GM23338 (cell line): ENCODE results near the gene AQP3. TPM values are rescaled to one million over a fixed set of nuclear protein-coding genes. Genes with fewer than 3 reads are reported as not detected.
"Not testable (repeated sequence)": the region's sequence is repeated elsewhere in the genome, so short reads cannot be mapped to it uniquely, and the experiment has no call there.

Experiments
- ATAC-seq: fragments of 200-7000 bp; cut with Tn5 transposase; 3 replicates; pipeline ENCODE4 v1.9.1; 2020
- DNase-seq: peaks from one replicate; pipeline ENCODE4 v3.0.0-alpha.2; 2015; ENCODE audit warnings: low spot score
- H2AFZ ChIP-seq: fragments of 200-600 bp; sonication (generic); 2 replicates; pipeline ENCODE4 v1.8.0; 2016; ENCODE audit warnings: antibody characterized with exemption, mild to moderate bottlenecking, moderate library complexity
- H3F3A ChIP-seq: fragments of 200-600 bp; sonication (generic); replicated peaks from 2 replicates; pipeline ENCODE4 v1.8.0; 2017; ENCODE audit warnings: antibody characterized with exemption, mixed run types, low read depth
- H3K27ac ChIP-seq: fragments of 200-600 bp; sonication (generic); 2 replicates; pipeline ENCODE4 v1.6.1; 2016; ENCODE audit warnings: low read depth
- H3K27me3 ChIP-seq: fragments of 200-600 bp; sonication (generic); 2 replicates; pipeline ENCODE4 v1.8.0; 2016; ENCODE audit warnings: mild to moderate bottlenecking, mixed run types, moderate library complexity; ENCODE audit not compliant: insufficient read depth
- H3K36me3 ChIP-seq: fragments of 200-600 bp; sonication (generic); 2 replicates; pipeline ENCODE4 v1.8.0; 2016; ENCODE audit warnings: mild to moderate bottlenecking; ENCODE audit not compliant: insufficient read depth
- H3K4me1 ChIP-seq: fragments of 200-600 bp; sonication (generic); 2 replicates; pipeline ENCODE4 v1.8.0; 2016; ENCODE audit warnings: mild to moderate bottlenecking, moderate library complexity; ENCODE audit not compliant: insufficient read depth
- H3K4me2 ChIP-seq: fragments of 200-600 bp; sonication (generic); 2 replicates; pipeline ENCODE4 v1.7.1; 2017; ENCODE audit warnings: mixed run types
- H3K4me3 ChIP-seq: fragments of 200-600 bp; sonication (generic); 2 replicates; pipeline ENCODE4 v1.6.1; 2016; ENCODE audit warnings: mixed run types
- H3K79me2 ChIP-seq: fragments of 200-600 bp; sonication (generic); replicated peaks from 2 replicates; pipeline ENCODE4 v1.8.0; 2017; ENCODE audit warnings: mild to moderate bottlenecking; ENCODE audit not compliant: insufficient read depth
- H3K9me2 ChIP-seq: fragments of 200-600 bp; sonication (generic); 2 replicates; pipeline ENCODE4 v1.8.0; 2017; ENCODE audit not compliant: insufficient read depth
- H4K20me1 ChIP-seq: fragments of 200-600 bp; sonication (generic); replicated peaks from 2 replicates; pipeline ENCODE4 v1.8.0; 2017; ENCODE audit warnings: mild to moderate bottlenecking; ENCODE audit not compliant: insufficient read depth
- H3K27ac Mint-ChIP-seq: 2 replicates; pipeline ENCODE4 v1.8.0; 2020; ENCODE audit warnings: inconsistent platforms, mild to moderate bottlenecking, moderate library complexity, mixed read lengths
- H3K27me3 Mint-ChIP-seq: 3 replicates; pipeline ENCODE4 v1.8.0; 2022; ENCODE audit warnings: low read depth, mild to moderate bottlenecking, moderate library complexity, mixed read lengths, inconsistent platforms; ENCODE audit not compliant: insufficient read depth, poor library complexity
- H3K36me3 Mint-ChIP-seq: 3 replicates; pipeline ENCODE4 v1.8.0; 2021; ENCODE audit warnings: low read depth, mild to moderate bottlenecking, inconsistent platforms, moderate library complexity, mixed read lengths
- H3K4me1 Mint-ChIP-seq: 3 replicates; pipeline ENCODE4 v1.8.0; 2020; ENCODE audit warnings: mild to moderate bottlenecking, inconsistent platforms, mixed read lengths
- H3K4me3 Mint-ChIP-seq: 3 replicates; pipeline ENCODE4 v1.8.0; 2021; ENCODE audit warnings: moderate library complexity, mild to moderate bottlenecking, inconsistent platforms, mixed read lengths
- H3K9me3 Mint-ChIP-seq: 3 replicates; pipeline ENCODE4 v1.8.0; 2020; ENCODE audit warnings: moderate library complexity, mild to moderate bottlenecking, inconsistent platforms, mixed read lengths
- CREB1 ChIP-seq: fragments of 250-450 bp; sonication (Bioruptor Pico); IDR thresholded peaks from 2 replicates; pipeline ENCODE4 v1.5.0; 2020; ENCODE audit warnings: low read depth, mild to moderate bottlenecking, moderate library complexity
- EZH2 ChIP-seq: fragments of 200-600 bp; sonication (generic); IDR thresholded peaks from one replicate; pipeline ENCODE4 v1.8.0; 2017; ENCODE audit warnings: antibody characterized with exemption, mild to moderate bottlenecking, low read depth; ENCODE audit not compliant: unreplicated experiment
- EZH2phosphoT487 ChIP-seq: fragments of 200-600 bp; sonication (generic); IDR thresholded peaks from one replicate; pipeline ENCODE4 v1.8.1; 2018; ENCODE audit warnings: antibody characterized with exemption; ENCODE audit not compliant: unreplicated experiment
- JUNB ChIP-seq: IDR thresholded peaks from one replicate; pipeline ENCODE4 v1.6.1; 2016; ENCODE audit warnings: antibody characterized with exemption; ENCODE audit not compliant: unreplicated experiment
- NANOG ChIP-seq: IDR thresholded peaks from 2 replicates; pipeline ENCODE4 v1.6.1; 2016; ENCODE audit warnings: antibody characterized with exemption, borderline replicate concordance
- POLR2AphosphoS5 ChIP-seq: IDR thresholded peaks from 2 replicates; pipeline ENCODE4 v1.6.1; 2016; ENCODE audit warnings: antibody characterized with exemption, low read depth
- STAT1 ChIP-seq: IDR thresholded peaks from one replicate; pipeline ENCODE4 v1.6.1; 2016; ENCODE audit warnings: antibody characterized with exemption; ENCODE audit not compliant: unreplicated experiment
- ZNF331 ChIP-seq: fragments of 250-450 bp; sonication (Bioruptor Pico); IDR thresholded peaks from 2 replicates; pipeline ENCODE4 v1.5.0; 2020; ENCODE audit warnings: low read depth, mild to moderate bottlenecking, moderate library complexity
- polyA plus RNA-seq: library from polyadenylated mRNA; unstranded; fragments of >200 nt; fragmentation: Nextera tagmentation; extraction: Ambion mirVana; gene quantifications from 2 replicates; pipeline ENCODE4 v1.2.1, GENCODE V29; 2016
- total RNA-seq: library from RNA; depleted of rRNA; stranded (reverse); fragments of >200 nt; shearing (Covaris generic); gene quantifications from 2 replicates; pipeline ENCODE4 v1.2.3, GENCODE V29; 2014
- TF ChIP-seq, protein P1 (sequence below): IDR thresholded peaks from one replicate; pipeline ENCODE4 v1.6.1; 2018; ENCODE audit warnings: antibody characterized with exemption; ENCODE audit not compliant: unreplicated experiment
- TF ChIP-seq, protein P2 (sequence below): IDR thresholded peaks from 2 replicates; pipeline ENCODE4 v1.6.1; 2016; ENCODE audit warnings: antibody characterized with exemption

Gene AQP3
- total and polyA plus RNA-seq, 2 experiments from 2014 or later = 1.4 to 3.5 TPM

- not testable (repeated sequence) for H3K4me3 Mint-ChIP-seq, H3K27ac ChIP-seq, H3K9me3 Mint-ChIP-seq
Measured at GRCh38 chr9:33493819-33494218, 46.4 kb upstream of the AQP3 start.

DNA sequence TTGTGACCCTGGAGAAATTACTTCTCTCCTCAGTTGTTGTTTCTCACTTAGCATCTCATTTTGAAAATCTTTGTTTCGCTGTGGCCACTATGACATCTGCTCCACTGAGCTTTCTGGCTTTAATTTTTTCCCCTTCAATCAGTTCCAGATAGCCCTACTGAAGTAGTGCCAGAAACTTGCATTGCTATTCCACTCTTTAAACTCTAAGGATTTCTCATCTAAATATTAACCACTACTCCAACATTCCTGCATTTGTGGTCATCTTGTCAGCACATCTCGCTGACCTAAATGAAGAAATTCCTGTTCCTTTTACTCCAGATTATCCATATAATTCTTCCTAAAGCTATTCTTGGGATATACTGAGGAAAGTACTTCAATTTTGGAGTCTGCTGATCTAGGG, 41.7 kb upstream of the AQP3 start:
- no peak overlapping the region for H3K27ac Mint-ChIP-seq
- no peaks in the 10 kb centered on the region for H3K27me3 ChIP-seq
- peaks cover 4% of the 10 kb centered on the region for H3K27me3 Mint-ChIP-seq
- H3K9me3 Mint-ChIP-seq = no peaks in the 10 kb centered on the region
- no peak overlapping the region for H3K4me3 ChIP-seq
- no peaks in the 10 kb centered on the region for H3K36me3 Mint-ChIP-seq
- H3F3A ChIP-seq = no peaks in the 10 kb centered on the region
- H2AFZ ChIP-seq = no peak overlapping the region
- TF ChIP-seq, protein P1, sequence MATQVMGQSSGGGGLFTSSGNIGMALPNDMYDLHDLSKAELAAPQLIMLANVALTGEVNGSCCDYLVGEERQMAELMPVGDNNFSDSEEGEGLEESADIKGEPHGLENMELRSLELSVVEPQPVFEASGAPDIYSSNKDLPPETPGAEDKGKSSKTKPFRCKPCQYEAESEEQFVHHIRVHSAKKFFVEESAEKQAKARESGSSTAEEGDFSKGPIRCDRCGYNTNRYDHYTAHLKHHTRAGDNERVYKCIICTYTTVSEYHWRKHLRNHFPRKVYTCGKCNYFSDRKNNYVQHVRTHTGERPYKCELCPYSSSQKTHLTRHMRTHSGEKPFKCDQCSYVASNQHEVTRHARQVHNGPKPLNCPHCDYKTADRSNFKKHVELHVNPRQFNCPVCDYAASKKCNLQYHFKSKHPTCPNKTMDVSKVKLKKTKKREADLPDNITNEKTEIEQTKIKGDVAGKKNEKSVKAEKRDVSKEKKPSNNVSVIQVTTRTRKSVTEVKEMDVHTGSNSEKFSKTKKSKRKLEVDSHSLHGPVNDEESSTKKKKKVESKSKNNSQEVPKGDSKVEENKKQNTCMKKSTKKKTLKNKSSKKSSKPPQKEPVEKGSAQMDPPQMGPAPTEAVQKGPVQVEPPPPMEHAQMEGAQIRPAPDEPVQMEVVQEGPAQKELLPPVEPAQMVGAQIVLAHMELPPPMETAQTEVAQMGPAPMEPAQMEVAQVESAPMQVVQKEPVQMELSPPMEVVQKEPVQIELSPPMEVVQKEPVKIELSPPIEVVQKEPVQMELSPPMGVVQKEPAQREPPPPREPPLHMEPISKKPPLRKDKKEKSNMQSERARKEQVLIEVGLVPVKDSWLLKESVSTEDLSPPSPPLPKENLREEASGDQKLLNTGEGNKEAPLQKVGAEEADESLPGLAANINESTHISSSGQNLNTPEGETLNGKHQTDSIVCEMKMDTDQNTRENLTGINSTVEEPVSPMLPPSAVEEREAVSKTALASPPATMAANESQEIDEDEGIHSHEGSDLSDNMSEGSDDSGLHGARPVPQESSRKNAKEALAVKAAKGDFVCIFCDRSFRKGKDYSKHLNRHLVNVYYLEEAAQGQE = no peak
- TF ChIP-seq CREB1 (CRISPR knock-in tag) (no peak), ZNF331 (CRISPR knock-in tag) (no peak), EZH2 (no peak), STAT1 (no peak), EZH2phosphoT487 (no peak), NANOG (no peak), POLR2AphosphoS5 (no peak), JUNB (no peak)
- TF ChIP-seq, protein P2, sequence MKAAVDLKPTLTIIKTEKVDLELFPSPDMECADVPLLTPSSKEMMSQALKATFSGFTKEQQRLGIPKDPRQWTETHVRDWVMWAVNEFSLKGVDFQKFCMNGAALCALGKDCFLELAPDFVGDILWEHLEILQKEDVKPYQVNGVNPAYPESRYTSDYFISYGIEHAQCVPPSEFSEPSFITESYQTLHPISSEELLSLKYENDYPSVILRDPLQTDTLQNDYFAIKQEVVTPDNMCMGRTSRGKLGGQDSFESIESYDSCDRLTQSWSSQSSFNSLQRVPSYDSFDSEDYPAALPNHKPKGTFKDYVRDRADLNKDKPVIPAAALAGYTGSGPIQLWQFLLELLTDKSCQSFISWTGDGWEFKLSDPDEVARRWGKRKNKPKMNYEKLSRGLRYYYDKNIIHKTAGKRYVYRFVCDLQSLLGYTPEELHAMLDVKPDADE = no peak
- no peaks in the 10 kb centered on the region for H3K9me2 ChIP-seq
- DNase-seq (no peak), ATAC-seq (no peak)
- no peaks in the 10 kb centered on the region for H3K36me3 ChIP-seq
- H3K4me3 Mint-ChIP-seq = no peak overlapping the region
- no peak overlapping the region for H3K27ac ChIP-seq
- no peaks in the 10 kb centered on the region; the same call in 2 of the 3 replicates for H3K4me1 Mint-ChIP-seq
- H3K79me2 ChIP-seq = no peaks in the 10 kb centered on the region
- H3K4me1 ChIP-seq = no peaks in the 10 kb centered on the region
- no peak overlapping the region for H3K4me2 ChIP-seq
- H4K20me1 ChIP-seq = no peaks in the 10 kb centered on the region

More at GRCh38 chr9:33493819-33494218, 46.4 kb upstream of the AQP3 start:
- H3K27me3 ChIP-seq, H3K27me3 Mint-ChIP-seq, H2AFZ ChIP-seq, H3K36me3 Mint-ChIP-seq, H3K79me2 ChIP-seq, H3K27ac Mint-ChIP-seq, DNase-seq, H3K36me3 ChIP-seq, H3K4me1 ChIP-seq, H3K4me2 ChIP-seq, H3K4me1 Mint-ChIP-seq, H3K4me3 ChIP-seq, H4K20me1 ChIP-seq, H3K9me2 ChIP-seq, H3F3A ChIP-seq, ATAC-seq: not testable (repeated sequence)

DNA sequence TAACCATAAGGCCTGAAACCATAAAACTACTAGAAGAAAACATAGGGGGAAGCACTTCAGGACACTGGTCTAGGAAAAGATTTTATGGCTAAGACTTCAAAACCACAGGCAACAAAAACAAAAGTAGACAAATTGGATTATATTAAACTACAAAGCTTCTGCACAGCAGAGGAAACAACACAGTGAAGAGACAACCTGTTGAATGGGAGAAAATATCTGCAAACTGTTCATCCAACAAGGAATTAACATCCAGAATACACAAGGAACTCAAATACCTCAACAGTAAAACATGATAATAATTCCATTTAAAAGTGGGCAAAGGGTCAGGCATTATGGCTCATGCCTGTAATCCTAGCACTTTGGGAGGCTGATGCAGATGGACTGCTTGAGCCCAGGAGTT, 37.9 kb upstream of the AQP3 start:
- not testable (repeated sequence) for H3K4me3 Mint-ChIP-seq, H3K79me2 ChIP-seq, H3K27ac Mint-ChIP-seq, H4K20me1 ChIP-seq, H3K4me2 ChIP-seq, H3K36me3 Mint-ChIP-seq, H3K27me3 ChIP-seq, H3K4me1 ChIP-seq, H2AFZ ChIP-seq, ATAC-seq, H3F3A ChIP-seq, H3K9me3 Mint-ChIP-seq, H3K4me1 Mint-ChIP-seq, H3K27ac ChIP-seq, H3K4me3 ChIP-seq, H3K36me3 ChIP-seq, DNase-seq, H3K9me2 ChIP-seq, H3K27me3 Mint-ChIP-seq
